HepG2 (cell line): ENCODE results near the gene SELPLG. TPM values are rescaled to one million over a fixed set of nuclear protein-coding genes. Genes with fewer than 3 reads are reported as not detected.

Experiments used
- ATAC-seq: fragments of 200-7000 bp; cut with Tn5 transposase; 3 replicates; pipeline ENCODE4 v1.9.1; 2020; ENCODE audit warnings: mild to moderate bottlenecking, moderate library complexity
- BruUV-seq: library from RNA; stranded (reverse); fragments of 400-500 nt; replicated peaks from 2 replicates; lab custom pipeline; 2021; lab: Mats Ljungman, UMichigan
- CTCF ChIA-PET: fragments of 300-600 bp; formaldehyde crosslinking; extraction: SDS; loops from one replicate; lab custom pipeline; 2021; ENCODE audit warnings: low total read pairs, inconsistent platforms, low intra/inter-chr PET ratio; lab: Yijun Ruan, JAX
- POLR2A ChIA-PET: fragments of 350-600 bp; sonication (Branson Sonifier 250); formaldehyde crosslinking; loops from one replicate; lab custom pipeline; 2020; ENCODE audit warnings: antibody characterized with exemption, inconsistent platforms; lab: Yijun Ruan, JAX
- DNase-seq: peaks from one replicate; pipeline ENCODE4 v3.0.0-alpha.2; 2015; ENCODE audit warnings: low spot score
- FAIRE-seq: peaks from 3 replicates; lab custom pipeline; 2011; peaks lifted over from hg19 to GRCh38; lab: Jason Lieb, UNC
- H2AFZ ChIP-seq: one replicate; pipeline ENCODE4 v1.6.1; 2011; ENCODE audit warnings: low read length, inconsistent platforms
- H3K27ac ChIP-seq: fragments of 300-600 bp; 3 replicates; pipeline ENCODE4 v1.8.0; 2011; ENCODE audit warnings: mixed run types, mild to moderate bottlenecking, mixed read lengths, low read length, inconsistent platforms; ENCODE audit not compliant: insufficient read depth; ENCODE audit errors: extremely low read length
- H3K27me3 ChIP-seq, 2 experiments: fragments of 200-600 bp in 1 of 2; 2 replicates in 1 of 2; 3 replicates in 1 of 2; pipeline versions ENCODE4 v1.6.0 to v1.8.0; 2011; ENCODE audit warnings: low read length in 2 of 2, mild to moderate bottlenecking in 2 of 2, moderate library complexity in 2 of 2, inconsistent platforms in 1 of 2; ENCODE audit not compliant: insufficient read depth in 2 of 2, control insufficient read depth in 1 of 2
- H3K36me3 ChIP-seq, 2 experiments: fragments of 200-600 bp in 1 of 2; replicated peaks in 1 of 2; 2 replicates in 1 of 2; 3 replicates in 1 of 2; pipeline versions ENCODE4 v1.5.1 to v1.8.0; 2011; ENCODE audit warnings: low read length in 2 of 2, inconsistent platforms in 1 of 2; ENCODE audit not compliant: insufficient read depth in 2 of 2, control insufficient read depth in 1 of 2
- H3K4me1 ChIP-seq: 2 replicates; pipeline ENCODE4 v1.5.1; 2012; ENCODE audit warnings: low read length, inconsistent platforms; ENCODE audit not compliant: insufficient read depth
- H3K4me2 ChIP-seq: 2 replicates; pipeline ENCODE4 v1.6.0; 2011; ENCODE audit warnings: low read depth, low read length, inconsistent platforms
- H3K4me3 ChIP-seq, 3 experiments: fragments of 200-600 bp in 1 of 3; sonication (generic), shearing (Covaris generic) in 1 of 3; replicated peaks in 1 of 3; 2 replicates each; pipeline ENCODE4 v1.5.1; 2011 to 2016; ENCODE audit warnings: low read length in 3 of 3, inconsistent platforms in 2 of 3, low read depth in 2 of 3, mild to moderate bottlenecking in 2 of 3, control low read depth in 1 of 3, mixed read lengths in 1 of 3; ENCODE audit not compliant: insufficient read depth in 1 of 3
- H3K79me2 ChIP-seq: one replicate; pipeline ENCODE4 v1.6.1; 2011; ENCODE audit warnings: low read length, inconsistent platforms; ENCODE audit not compliant: insufficient read depth
- H3K9ac ChIP-seq: 2 replicates; pipeline ENCODE4 v1.6.0; 2011; ENCODE audit warnings: mild to moderate bottlenecking, low read depth, low read length, inconsistent platforms; ENCODE audit not compliant: insufficient read depth
- H3K9me3 ChIP-seq: 2 replicates; pipeline ENCODE4 v1.5.1; 2012; ENCODE audit warnings: mild to moderate bottlenecking, low read length
- H4K20me1 ChIP-seq: 2 replicates; pipeline ENCODE4 v1.6.0; 2011; ENCODE audit warnings: inconsistent platforms, mild to moderate bottlenecking, low read length, moderate library complexity; ENCODE audit not compliant: insufficient read depth
- ATF7 ChIP-seq, 2 experiments: fragments of 450-650 bp in 1 of 2; sonication (generic) in 1 of 2; formaldehyde crosslinking in 1 of 2; IDR thresholded peaks; 2 replicates each; pipeline versions ENCODE4 v1.4.0 to v1.6.1; 2016 to 2020; ENCODE audit warnings: antibody characterized with exemption in 1 of 2, mild to moderate bottlenecking in 1 of 2, missing genetic modification reagents in 1 of 2
- BCLAF1 ChIP-seq: fragments of 450-650 bp; IDR thresholded peaks from 2 replicates; pipeline ENCODE4 v1.6.1; 2017; ENCODE audit warnings: mild to moderate bottlenecking
- E2F5 ChIP-seq: sonication (generic); formaldehyde crosslinking; conservative IDR thresholded peaks from 2 replicates; pipeline ENCODE4 v1.4.0; 2020; ENCODE audit warnings: missing genetic modification reagents
- EZH2 ChIP-seq: conservative IDR thresholded peaks from 2 replicates; pipeline ENCODE4 v1.6.1; 2012; ENCODE audit warnings: mild to moderate bottlenecking, low read depth, low read length, moderate library complexity
- HNRNPH1 ChIP-seq: fragments of 200-400 bp; formaldehyde crosslinking; optimal IDR thresholded peaks from 2 replicates; pipeline ENCODE3; 2017; ENCODE audit warnings: mild to moderate bottlenecking, low read depth, low read length
- KAT2B ChIP-seq: fragments of 150-350 bp; IDR thresholded peaks from 2 replicates; pipeline ENCODE4 v1.6.1; 2014; ENCODE audit warnings: low read depth, low read length, borderline replicate concordance
- NCOR1 ChIP-seq: fragments of 200-600 bp; sonication (generic); IDR thresholded peaks from 2 replicates; pipeline ENCODE4 v1.7.0; 2017; ENCODE audit warnings: antibody characterized with exemption, low read length, borderline replicate concordance
- RFX3 ChIP-seq: IDR thresholded peaks from 2 replicates; pipeline ENCODE4 v1.6.1; 2016; ENCODE audit warnings: missing biosample characterization, missing genetic modification reagents
- RORA ChIP-seq: sonication (generic); formaldehyde crosslinking; IDR thresholded peaks from 2 replicates; pipeline ENCODE4 v1.5.0; 2020; ENCODE audit warnings: mild to moderate bottlenecking, missing genetic modification reagents, moderate library complexity
- ZBTB38 ChIP-seq: sonication (generic); formaldehyde crosslinking; IDR thresholded peaks from 2 replicates; pipeline ENCODE4 v1.5.1; 2020; ENCODE audit warnings: mild to moderate bottlenecking, missing genetic modification reagents
- WGBS: methylation state at CpG from one replicate; pipeline ENCODE4 v1.1.6; 2017; ENCODE audit warnings: low lambda C conversion rate; 5-methylcytosine and 5-hydroxymethylcytosine counted together
- in situ Hi-C: cut with HindIII; loops from 2 replicates; pipeline ENCODE4 v1.10.0; 2017; ENCODE audit warnings: low pct_unique_long_range_greater_than_20kb; ENCODE audit not compliant: extremely low pct_ligation_motif_present
- intact Hi-C: fragments of 100-400 bp; cut with micrococcal nuclease; formaldehyde crosslinking; loops from one replicate; pipeline ENCODE4 v1.10.0; 2022; ENCODE audit not compliant: unreplicated experiment
- polyA plus RNA-seq, 8 experiments: library from polyadenylated mRNA; depleted of rRNA in 3 of 8; stranded (reverse) in 7 of 8; unstranded in 1 of 8; fragments of >200 nt; fragmentation: Illumina TruSeq in 4 of 8; extraction: Trizol in 4 of 8; gene quantifications; 2 replicates each; pipeline versions ENCODE4 v1.2.1 to v1.2.3, GENCODE V29; 2011 to 2016; ENCODE audit warnings: low read depth in 4 of 8, missing spikeins in 1 of 8, mixed read lengths in 1 of 8; ENCODE audit not compliant: insufficient read depth in 1 of 8
- total RNA-seq, 5 experiments: library from RNA; depleted of rRNA; stranded (reverse); fragments of >200 nt; fragmentation: Illumina TruSeq; extraction: Trizol; gene quantifications; 2 replicates each; pipeline ENCODE4 v1.2.3, GENCODE V29; 2016; ENCODE audit warnings: low read depth in 1 of 5
- TF ChIP-seq, protein P1 (sequence below): IDR thresholded peaks from 2 replicates; pipeline ENCODE4 v1.6.1; 2012; ENCODE audit warnings: low read depth, low read length, improper control_type of control experiment

The SELPLG gene
- total and polyA plus RNA-seq, 2 of the 13 experiments (the other 11 are each of a cell fraction or from before 2014, with no cell fraction given) = 0.12 TPM; not detected in 1

- ATAC-seq = no peak
- Histone ChIP-seq H4K20me1 (no peaks in the 10 kb centered on the region), H3K9ac (no peak overlapping the region), H3K27me3 (no peaks in the 10 kb centered on the region), H3K4me1 (no peaks in the 10 kb centered on the region), H3K36me3 (peaks cover 30 to 74% of the 10 kb centered on the region in 2 experiments), H3K4me3 (no peak overlapping the region), H3K79me2 (no peaks in the 10 kb centered on the region), H2AFZ (no peak overlapping the region), H3K27ac (no peak overlapping the region), H3K9me3 (no peaks in the 10 kb centered on the region)
- in situ Hi-C loops (no loop called here), intact Hi-C loops (no loop called here)
- CTCF ChIA-PET = no interaction called here
- 94% methylated on average over 6 of the region's 6 CpGs for WGBS
- no TSS peak for BruUV-seq
- no peak for TF ChIP-seq KAT2B
- TF ChIP-seq ATF7 (IDR thresholded peaks at IDR 0.05) = no peak
- TF ChIP-seq ATF7 (CRISPR knock-in tag; IDR thresholded peaks at IDR 0.05) = no peak
- no peak for TF ChIP-seq HNRNPH1
- no peak for TF ChIP-seq NCOR1
- TF ChIP-seq RFX3 (CRISPR knock-in tag) = no peak
- TF ChIP-seq, all 625 proteins: peak for 0
- no peak for DNase-seq
- no peak overlapping the region for H3K4me2 ChIP-seq
- POLR2A ChIA-PET = no interaction called here
- FAIRE-seq = no peak
These were observed 15.4 kb upstream of the SELPLG start for GRCh38 chr12:108649126-108649525.

DNA sequence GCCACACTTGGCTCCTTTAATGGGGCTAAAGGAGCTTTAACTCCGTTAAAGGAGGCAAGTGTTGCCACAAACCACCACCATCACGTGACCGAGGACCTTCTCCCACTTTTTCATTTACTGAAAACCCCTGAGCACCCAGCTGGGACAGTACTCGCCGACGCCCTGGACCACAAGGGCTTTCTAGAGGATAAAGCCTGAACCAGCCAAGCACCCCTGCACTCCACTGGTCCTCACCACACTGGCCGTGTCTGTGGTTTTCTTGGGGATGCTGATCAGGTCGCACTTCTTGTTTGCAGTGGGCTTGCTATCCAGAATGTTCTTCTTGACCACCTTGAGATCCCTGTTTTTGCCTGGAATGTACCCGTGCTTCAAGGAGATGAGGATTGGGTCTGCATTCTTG, 14.7 kb upstream of the SELPLG start:
- FAIRE-seq (no peak), DNase-seq (no peak), ATAC-seq (no peak)
- H3K9ac ChIP-seq = no peak overlapping the region
- WGBS = 98% methylated on average over 9 of the region's 9 CpGs
- no peak overlapping the region for H3K4me3 ChIP-seq
- H3K27ac ChIP-seq = no peak overlapping the region
- no peaks in the 10 kb centered on the region for H3K27me3 ChIP-seq
- no peaks in the 10 kb centered on the region for H4K20me1 ChIP-seq
- no peaks in the 10 kb centered on the region for H3K9me3 ChIP-seq
- ChIA-PET CTCF (no interaction called here), POLR2A (no interaction called here)
- in situ Hi-C loops (no loop called here), intact Hi-C loops (no loop called here)
- BruUV-seq = no TSS peak
- no peak overlapping the region for H3K4me2 ChIP-seq
- no peak overlapping the region for H2AFZ ChIP-seq
- H3K79me2 ChIP-seq = no peaks in the 10 kb centered on the region
- peaks cover 28 to 68% of the 10 kb centered on the region in 2 experiments for H3K36me3 ChIP-seq
- H3K4me1 ChIP-seq = no peaks in the 10 kb centered on the region
- TF ChIP-seq E2F5 (CRISPR knock-in tag) (no peak), BCLAF1 (no peak), ZBTB38 (CRISPR knock-in tag) (no peak), EZH2 (no peak), RORA (CRISPR knock-in tag) (no peak)
- TF ChIP-seq, protein P1, sequence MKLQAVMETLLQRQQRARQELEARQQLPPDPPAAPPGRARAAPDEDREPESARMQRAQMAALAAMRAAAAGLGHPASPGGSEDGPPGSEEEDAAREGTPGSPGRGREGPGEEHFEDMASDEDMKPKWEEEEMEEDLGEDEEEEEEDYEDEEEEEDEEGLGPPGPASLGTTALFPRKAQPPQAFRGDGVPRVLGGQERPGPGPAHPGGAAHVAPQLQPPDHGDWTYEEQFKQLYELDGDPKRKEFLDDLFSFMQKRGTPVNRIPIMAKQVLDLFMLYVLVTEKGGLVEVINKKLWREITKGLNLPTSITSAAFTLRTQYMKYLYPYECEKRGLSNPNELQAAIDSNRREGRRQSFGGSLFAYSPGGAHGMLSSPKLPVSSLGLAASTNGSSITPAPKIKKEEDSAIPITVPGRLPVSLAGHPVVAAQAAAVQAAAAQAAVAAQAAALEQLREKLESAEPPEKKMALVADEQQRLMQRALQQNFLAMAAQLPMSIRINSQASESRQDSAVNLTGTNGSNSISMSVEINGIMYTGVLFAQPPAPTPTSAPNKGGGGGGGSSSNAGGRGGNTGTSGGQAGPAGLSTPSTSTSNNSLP = no peak
